ENCODE data around the gene DEF6. TPM values are rescaled to one million over a fixed set of nuclear protein-coding genes. Genes with fewer than 3 reads are reported as not detected.

Gene DEF6
- total RNA-seq, 1 donor: 1.3 TPM

DNA sequence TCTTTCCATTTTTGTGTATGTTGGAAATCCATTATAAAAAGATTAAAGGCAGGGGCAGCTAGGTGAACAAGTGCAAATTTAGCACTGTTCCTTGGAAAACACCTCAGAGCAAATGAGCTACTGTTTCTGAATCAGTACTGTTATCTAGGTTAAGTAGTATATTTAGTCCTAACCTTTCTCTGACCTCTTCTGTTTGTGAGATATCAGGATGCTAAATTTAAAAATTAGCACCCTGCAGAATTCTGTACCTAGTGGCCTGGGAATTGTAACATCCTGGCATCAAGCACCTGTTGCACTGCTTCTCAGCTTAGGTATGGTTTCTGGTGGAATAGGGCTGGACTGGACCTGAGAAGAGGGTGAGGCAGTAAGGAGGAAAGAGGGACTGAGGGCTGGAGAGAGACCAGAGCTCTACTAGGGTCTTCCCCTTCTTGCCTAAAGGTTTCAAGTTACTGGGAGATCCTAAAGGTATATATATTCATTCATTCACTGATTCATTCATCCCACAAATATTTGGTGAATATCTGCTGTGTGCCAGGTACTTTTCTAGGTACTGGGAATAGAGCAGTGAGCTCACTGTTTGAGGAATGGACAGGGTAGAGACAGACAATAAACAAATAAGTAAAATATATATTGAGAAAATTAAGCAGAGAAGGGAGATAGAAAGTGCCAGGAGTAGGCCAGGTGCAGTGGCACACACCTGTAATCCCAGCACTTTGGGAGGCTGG lies 32.9 kb upstream of the DEF6 start:
- no peak for TF ChIP-seq CTCF (IDR thresholded peaks at IDR 0.05; ENCODE audit: insufficient read depth, low read depth, low read length)
- no peak for DNase-seq (ENCODE audit: low read depth)
- H3K4me3 ChIP-seq (ENCODE audit: low read depth, low read length): no peak overlapping the region

DNA sequence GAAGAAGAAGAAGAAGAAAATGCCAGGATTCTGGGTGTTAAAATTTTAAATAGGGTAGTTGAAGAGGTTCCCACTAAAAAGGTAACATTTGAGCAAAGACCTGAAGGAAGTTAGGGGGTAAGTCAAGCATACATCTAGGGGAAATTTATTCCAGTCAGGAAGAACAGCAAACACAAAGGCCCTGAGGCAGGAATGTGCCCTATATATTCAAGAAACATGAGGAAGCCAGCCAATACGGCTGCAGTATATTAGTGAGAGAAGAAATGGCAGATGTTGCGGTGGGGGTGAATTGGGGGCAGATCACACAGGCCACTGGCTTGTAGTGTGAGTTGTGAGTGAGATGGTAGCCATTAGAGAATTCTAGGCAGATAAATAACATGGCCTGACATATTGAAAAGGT lies 32.1 kb upstream of the DEF6 start:
- no peak overlapping the region for H3K4me3 ChIP-seq (ENCODE audit: low read depth, low read length)
- no peak for DNase-seq (ENCODE audit: low read depth)
- no peak for TF ChIP-seq CTCF (IDR thresholded peaks at IDR 0.05; ENCODE audit: insufficient read depth, low read depth, low read length)

DNA sequence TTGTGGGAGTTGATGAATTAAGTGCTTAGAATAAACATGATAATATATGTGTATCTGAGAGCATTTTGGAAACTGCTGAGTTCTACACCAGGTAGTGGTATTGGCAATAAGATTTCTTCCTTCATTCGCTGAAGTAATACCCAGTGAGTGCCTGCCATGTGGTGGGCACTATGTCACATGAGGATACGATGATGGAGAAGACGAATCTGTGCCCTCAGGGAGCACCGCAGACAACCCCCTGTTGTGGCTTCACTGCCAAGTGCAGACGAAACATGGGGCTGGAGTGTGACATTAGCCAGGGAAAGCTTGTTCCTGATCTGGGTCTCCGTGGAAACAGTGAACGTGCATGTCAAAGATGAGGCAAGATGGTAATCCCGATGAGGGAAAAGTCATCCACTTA lies 30.2 kb upstream of the DEF6 start:
- no peak overlapping the region for H3K4me3 ChIP-seq (ENCODE audit: low read depth, low read length)
- TF ChIP-seq CTCF (IDR thresholded peaks at IDR 0.05; ENCODE audit: insufficient read depth, low read depth, low read length): no peak
- DNase-seq (ENCODE audit: low read depth): no peak

GRCh38 chr6:35267897-35268296 lies 29.7 kb upstream of the DEF6 start:
- no peak for DNase-seq (ENCODE audit: low read depth)
- H3K4me3 ChIP-seq (ENCODE audit: low read depth, low read length): no peak overlapping the region
- TF ChIP-seq CTCF (IDR thresholded peaks at IDR 0.05; ENCODE audit: insufficient read depth, low read depth, low read length): no peak

- H3K4me3 ChIP-seq (ENCODE audit: low read depth, low read length): no peak overlapping the region
- TF ChIP-seq CTCF (IDR thresholded peaks at IDR 0.05; ENCODE audit: insufficient read depth, low read depth, low read length): no peak
- no peak for DNase-seq (ENCODE audit: low read depth)
Observed at GRCh38 chr6:35272005-35272404, 25.6 kb upstream of the DEF6 start.

DNA sequence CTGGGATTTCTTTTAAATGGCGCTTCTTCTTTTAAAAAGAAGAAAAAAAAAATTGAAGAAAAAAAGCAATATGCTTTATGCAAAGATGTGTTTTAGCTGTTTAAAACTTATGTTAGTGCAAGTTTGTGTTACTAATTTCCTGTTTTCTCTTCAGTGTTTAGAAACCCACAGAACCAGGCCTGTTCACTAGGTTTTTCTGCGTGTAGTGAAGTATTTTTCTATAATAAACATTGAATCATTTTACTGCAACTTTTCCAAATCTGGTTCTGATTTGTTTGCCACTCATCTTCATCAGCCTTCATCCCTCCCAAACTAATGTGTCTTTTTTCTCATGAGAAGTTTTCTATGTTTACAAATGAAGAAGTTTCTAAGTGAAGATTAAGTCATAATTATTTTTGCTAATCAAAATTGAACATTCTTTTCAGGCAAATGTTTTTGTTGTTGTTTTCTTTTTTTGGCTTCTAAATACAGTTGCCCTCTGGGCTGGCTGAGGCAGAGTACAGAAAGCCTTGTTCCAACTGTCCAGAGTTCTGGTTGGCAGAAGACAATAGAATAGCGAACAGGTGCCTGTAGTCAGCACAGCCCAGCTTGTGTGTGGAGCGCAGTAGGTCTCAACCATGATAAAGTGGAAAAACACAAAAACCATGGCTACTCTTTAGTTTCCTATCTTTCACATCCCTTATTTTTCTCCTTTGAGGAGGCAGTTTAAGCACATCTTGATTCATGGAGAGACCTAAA lies 23.6 kb upstream of the DEF6 start:
- DNase-seq (ENCODE audit: low read depth): peak; percentile 33
- TF ChIP-seq CTCF (IDR thresholded peaks at IDR 0.05; ENCODE audit: insufficient read depth, low read depth, low read length): no peak
- no peak overlapping the region for H3K4me3 ChIP-seq (ENCODE audit: low read depth, low read length)
